Pancreas (tissue), 10 donors: ENCODE results near the gene CDR2L. TPM values are rescaled to one million over a fixed set of nuclear protein-coding genes. Genes with fewer than 3 reads are reported as not detected.

ENCODE experiments used
- ATAC-seq, 4 donors: fragments of 200-7000 bp; cut with Tn5 transposase; one replicate each; pipeline versions ENCODE4 v1.8.0 to v1.9.1; 2020; ENCODE audit warnings: mild to moderate bottlenecking in 4 of 4, moderate library complexity in 4 of 4
- DNase-seq, 6 donors: peaks; one replicate each; pipeline ENCODE4 v3.0.0-alpha.2; 2020
- FAIRE-seq: peaks from 2 replicates; lab custom pipeline; 2012; peaks lifted over from hg19 to GRCh38; lab: Jason Lieb, UNC
- H3K27ac ChIP-seq, 4 donors: fragments of 200-600 bp; sonication (generic); 1 replicate in 3 of 4; 2 replicates in 1 of 4; pipeline versions ENCODE4 v1.5.0 to v1.8.0; 2020
- H3K27me3 ChIP-seq, 4 donors: fragments of 200-600 bp; one replicate each; pipeline ENCODE4 v1.8.0; 2021
- H3K36me3 ChIP-seq, 3 donors: fragments of 200-600 bp; sonication (generic) in 1 of 3; one replicate each; pipeline versions ENCODE4 v1.5.0 to v1.8.0; 2020 to 2021
- H3K4me1 ChIP-seq, 3 donors: fragments of 200-600 bp; one replicate each; pipeline ENCODE4 v1.8.0; 2021
- H3K4me3 ChIP-seq, 4 donors: fragments of 200-600 bp; sonication (generic) in 2 of 4; one replicate each; pipeline versions ENCODE4 v1.5.0 to v1.8.0; 2020 to 2021
- H3K9me3 ChIP-seq, 4 donors: fragments of 200-600 bp; one replicate each; pipeline ENCODE4 v1.8.0; 2021
- WGBS, 2 donors: extraction: QIAGEN DNeasy Blood & Tissue Kit; methylation state at CpG; one replicate each; pipeline ENCODE4 v1.1.7; 2013; 5-methylcytosine and 5-hydroxymethylcytosine counted together
- intact Hi-C, 3 donors: fragments of 100-400 bp; cut with DNase I; formaldehyde crosslinking; loops; one replicate each; pipeline versions ENCODE4 v1.11.1 to v1.14.2; 2022
- polyA plus RNA-seq, 2 donors: library from polyadenylated mRNA; stranded (reverse); fragments of 200-250 nt; gene quantifications; one replicate each; pipeline ENCODE4 v1.2.3, GENCODE V29; 2013
- total RNA-seq, 6 donors: library from RNA; stranded (reverse); fragmentation: NEBNext Ultra II Directional in 4 of 6; extraction: Animal tissue kit (Norgen Biotek cat#: 25700) in 4 of 6; gene quantifications; one replicate each; pipeline versions ENCODE4 v1.2.1 to v1.2.4, GENCODE V29; 2021 to 2023
- TF ChIP-seq, protein P1 (sequence below), 4 donors: fragments of 200-600 bp; sonication (generic) in 3 of 4; IDR thresholded peaks; one replicate each; pipeline versions ENCODE4 v1.5.0 to v1.8.0; 2021; ENCODE audit warnings: antibody characterized with exemption in 4 of 4
- donor health status: healthy with polysubstance abuse.
- donor health status: DM: no; HTN: no; CAD: no; lungs with moderate emphysema.
- donor health status: DM: no; HTN: no; CAD: no.
- donor health status: control.
- donor health status: control.
- donor health status: Bipolar disorder and iron deficiency.
- donor health status: DM: yes; HTN: yes; CAD: no.
- donor health status: DM: no; HTN: no; CAD: no.
- donor health status: DM: no; HTN: no; CAD: no.
- donor health status: DM: yes; HTN: yes; CAD: no.

The CDR2L gene
- total and polyA plus RNA-seq, 8 donors, result 2.3 to 11.2 (median 4.1) TPM

DNA sequence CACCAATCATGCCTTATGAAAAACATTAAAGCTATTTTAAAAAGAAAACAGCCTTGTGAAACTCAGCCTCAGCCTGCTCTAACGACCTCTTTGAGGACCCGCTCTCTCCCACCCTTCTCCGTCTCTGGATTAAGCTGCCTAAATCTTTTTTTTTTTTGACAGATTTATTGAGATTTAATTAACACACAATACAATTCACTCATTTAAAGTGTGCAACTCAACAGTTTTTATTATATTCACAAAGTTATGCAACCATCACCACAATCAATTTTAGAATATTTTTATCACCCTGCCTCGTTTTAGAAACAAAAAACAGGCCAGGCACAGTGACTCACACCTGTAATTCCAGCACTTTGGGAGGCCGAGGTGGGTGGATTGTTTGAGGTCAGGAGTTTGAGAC, 8.4 kb downstream of the CDR2L start:
- Histone ChIP-seq H3K36me3 (no peaks in the 10 kb centered on the region), H3K4me1 (peaks cover 0 to 23% (median 4%) of the 10 kb centered on the region in 3 donors), H3K27me3 (no peaks in the 10 kb centered on the region), H3K4me3 (no peak overlapping the region), H3K27ac (peak overlapping the region in 3 of 4 donors; percentile 8 to 12 (median 10)), H3K9me3 (no peaks in the 10 kb centered on the region)
- intact Hi-C loops, result no loop called here
- no peak for DNase-seq
- no peak for ATAC-seq
- no peak for FAIRE-seq
- TF ChIP-seq, protein P1, sequence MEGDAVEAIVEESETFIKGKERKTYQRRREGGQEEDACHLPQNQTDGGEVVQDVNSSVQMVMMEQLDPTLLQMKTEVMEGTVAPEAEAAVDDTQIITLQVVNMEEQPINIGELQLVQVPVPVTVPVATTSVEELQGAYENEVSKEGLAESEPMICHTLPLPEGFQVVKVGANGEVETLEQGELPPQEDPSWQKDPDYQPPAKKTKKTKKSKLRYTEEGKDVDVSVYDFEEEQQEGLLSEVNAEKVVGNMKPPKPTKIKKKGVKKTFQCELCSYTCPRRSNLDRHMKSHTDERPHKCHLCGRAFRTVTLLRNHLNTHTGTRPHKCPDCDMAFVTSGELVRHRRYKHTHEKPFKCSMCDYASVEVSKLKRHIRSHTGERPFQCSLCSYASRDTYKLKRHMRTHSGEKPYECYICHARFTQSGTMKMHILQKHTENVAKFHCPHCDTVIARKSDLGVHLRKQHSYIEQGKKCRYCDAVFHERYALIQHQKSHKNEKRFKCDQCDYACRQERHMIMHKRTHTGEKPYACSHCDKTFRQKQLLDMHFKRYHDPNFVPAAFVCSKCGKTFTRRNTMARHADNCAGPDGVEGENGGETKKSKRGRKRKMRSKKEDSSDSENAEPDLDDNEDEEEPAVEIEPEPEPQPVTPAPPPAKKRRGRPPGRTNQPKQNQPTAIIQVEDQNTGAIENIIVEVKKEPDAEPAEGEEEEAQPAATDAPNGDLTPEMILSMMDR (IDR thresholded peaks at IDR 0.05), result no peak
- WGBS, 2 donors, result 51% methylated on average over 5 of the region's 5 CpGs

DNA sequence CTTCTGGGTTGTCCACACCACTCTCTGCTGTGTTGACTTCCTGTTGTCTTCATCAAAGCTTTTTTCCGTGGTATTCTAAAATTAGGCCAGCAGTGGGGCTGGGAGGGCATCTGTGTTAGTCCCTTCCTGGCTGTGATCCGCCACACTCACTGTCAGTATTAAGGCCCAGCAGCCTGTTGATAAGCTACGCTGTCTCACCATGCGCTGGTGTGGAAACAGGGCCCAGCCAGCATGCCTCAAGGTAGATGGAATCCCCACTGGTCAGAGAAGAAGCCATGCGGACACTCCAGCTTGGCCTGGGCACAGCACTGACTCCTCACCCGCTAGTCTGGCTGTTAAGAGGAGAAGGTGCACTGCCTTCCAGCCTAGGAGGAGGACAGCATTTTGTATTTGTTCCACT, 11.4 kb downstream of the CDR2L start:
- H3K27ac ChIP-seq, result no peak overlapping the region
- no peaks in the 10 kb centered on the region for H3K27me3 ChIP-seq
- peaks cover 0 to 5% (median 0%) of the 10 kb centered on the region in 3 donors for H3K4me1 ChIP-seq
- H3K9me3 ChIP-seq, result no peaks in the 10 kb centered on the region
- ATAC-seq, result no peak
- TF ChIP-seq, protein P1 (IDR thresholded peaks at IDR 0.05), result no peak
- 82 to 85% methylated on average over 6 of the region's 6 CpGs for WGBS, 2 donors
- intact Hi-C loops, result no loop called here
- DNase-seq, result no peak
- FAIRE-seq, result no peak
- peaks cover 0 to 8% (median 0%) of the 10 kb centered on the region in 3 donors for H3K36me3 ChIP-seq
- H3K4me3 ChIP-seq, result no peak overlapping the region

DNA sequence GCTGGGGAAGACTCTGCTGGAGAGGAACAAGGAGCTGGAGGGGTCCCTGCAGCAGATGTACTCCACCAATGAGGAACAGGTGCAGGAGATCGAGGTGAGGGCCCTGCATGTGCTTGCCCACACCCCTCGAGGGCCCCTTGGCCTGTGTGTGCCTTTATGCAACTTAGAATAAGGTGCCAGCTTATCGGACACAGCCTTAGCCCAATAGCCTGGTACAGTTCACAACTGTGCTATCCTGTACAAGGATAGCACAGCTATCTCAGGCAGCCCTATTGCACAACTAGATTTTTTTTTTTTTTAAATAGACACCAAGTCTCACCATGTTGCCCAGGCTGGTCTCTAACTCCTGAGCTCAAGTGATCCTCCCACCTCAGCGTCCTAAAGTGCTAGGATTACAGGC, 12.1 kb downstream of the CDR2L start:
- intact Hi-C loops, result no loop called here
- FAIRE-seq (no peak), DNase-seq (no peak), ATAC-seq (no peak)
- H3K4me3 ChIP-seq, result no peak overlapping the region
- H3K4me1 ChIP-seq, result no peaks in the 10 kb centered on the region
- no peaks in the 10 kb centered on the region for H3K9me3 ChIP-seq
- peaks cover 0 to 8% (median 0%) of the 10 kb centered on the region in 3 donors for H3K36me3 ChIP-seq
- whole genome bisulfite sequencing, 2 donors, result 65 to 75% methylated on average over 4 of the region's 4 CpGs
- TF ChIP-seq, protein P1 (IDR thresholded peaks at IDR 0.05), result no peak
- no peaks in the 10 kb centered on the region for H3K27me3 ChIP-seq
- no peak overlapping the region for H3K27ac ChIP-seq

DNA sequence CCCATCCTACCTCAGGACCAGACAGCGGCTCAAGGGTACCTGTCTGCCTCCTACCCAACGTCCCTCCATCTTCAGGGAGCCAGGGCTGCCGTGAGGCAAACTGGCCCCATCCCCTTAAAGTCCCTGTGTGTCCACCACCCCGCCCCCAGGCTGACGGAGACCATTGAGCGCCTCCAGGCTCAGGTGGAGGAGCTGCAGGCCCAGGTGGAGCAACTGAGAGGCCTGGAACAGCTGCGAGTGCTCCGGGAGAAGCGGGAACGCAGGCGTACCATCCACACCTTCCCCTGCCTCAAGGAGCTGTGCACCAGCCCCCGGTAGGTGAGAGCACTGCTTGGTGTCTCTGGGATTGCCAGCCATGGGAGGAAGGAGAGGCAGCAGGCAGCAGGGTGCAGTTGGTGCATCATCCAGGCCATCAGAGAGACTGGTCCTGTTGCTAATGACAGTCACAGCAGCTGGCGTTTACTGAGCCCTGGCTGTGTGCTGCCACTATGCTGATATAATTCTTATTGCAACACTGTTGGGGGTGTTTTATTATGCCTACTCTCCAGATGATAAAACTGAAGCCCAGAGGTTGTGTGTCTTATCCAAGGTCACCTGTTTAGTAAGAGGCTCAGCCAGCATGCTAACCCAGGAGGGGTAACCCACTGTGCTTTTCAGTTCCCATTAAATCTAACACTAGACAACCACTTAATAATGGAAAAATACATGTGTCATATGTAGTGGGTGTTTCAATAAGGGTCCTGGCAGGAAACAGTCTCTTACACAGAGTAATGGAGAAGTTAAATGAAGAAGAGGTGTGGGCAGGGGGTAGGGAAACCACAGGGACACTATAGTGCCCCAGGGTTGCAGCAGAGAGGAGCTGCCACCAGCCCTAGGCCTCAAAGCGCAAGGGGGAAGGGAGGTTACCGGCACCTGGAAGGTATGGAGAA, 14.7 kb downstream of the CDR2L start:
- no peaks in the 10 kb centered on the region for H3K9me3 ChIP-seq
- 84 to 92% methylated on average over 15 of the region's 15 CpGs for WGBS, 2 donors
- H3K36me3 ChIP-seq, result peaks cover 0 to 8% (median 0%) of the 10 kb centered on the region in 3 donors
- ATAC-seq (no peak), DNase-seq (no peak), FAIRE-seq (no peak)
- no peak overlapping the region for H3K27ac ChIP-seq
- no peak overlapping the region for H3K4me3 ChIP-seq
- TF ChIP-seq, protein P1 (IDR thresholded peaks at IDR 0.05), result no peak
- H3K27me3 ChIP-seq, result no peaks in the 10 kb centered on the region
- no peaks in the 10 kb centered on the region for H3K4me1 ChIP-seq
- intact Hi-C loops, result no loop called here
